ENCODE measurements around the gene CAMKMT.
A peak's percentile ranks its signal among the peaks of the same experiment; 100 is the strongest.

CAMKMT gene

DNA sequence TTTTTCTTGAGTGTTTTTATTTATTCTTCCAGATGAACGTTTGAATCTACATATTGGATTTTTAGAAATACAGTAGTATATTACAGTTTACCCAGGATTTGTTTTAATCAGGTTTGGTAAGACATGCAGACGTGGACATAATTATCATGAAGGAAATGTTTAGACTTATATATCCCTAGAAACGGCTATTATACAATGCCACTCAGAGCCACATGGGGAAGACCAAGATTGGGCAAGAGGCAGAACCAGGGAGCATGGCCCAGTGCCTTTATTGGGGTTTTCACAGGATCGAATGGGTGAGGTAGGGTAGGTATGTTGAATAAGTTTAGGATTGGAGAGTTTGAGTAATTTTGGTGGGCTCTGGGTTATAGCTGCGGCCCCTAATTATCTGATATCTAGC, 212.2 kb downstream of the CAMKMT start:
- Histone ChIP-seq H3K36me3 (ENCODE audit: low read depth) (no peaks in the 10 kb centered on the region), H3K9me3 (ENCODE audit: severe bottlenecking) (no peaks in the 10 kb centered on the region), H3K27ac (ENCODE audit: poor library complexity, severe bottlenecking) (no peak overlapping the region), H3K4me3 (ENCODE audit: severe bottlenecking) (no peak overlapping the region), H3K27me3 (ENCODE audit: insufficient read depth, poor library complexity, severe bottlenecking) (no peaks in the 10 kb centered on the region), H3K4me1 (ENCODE audit: insufficient read depth, poor library complexity, severe bottlenecking) (peaks cover 40% of the 10 kb centered on the region)
- TF ChIP-seq CTCF (IDR thresholded peaks at IDR 0.05; ENCODE audit: poor library complexity, severe bottlenecking): no peak
- no peak for ATAC-seq (ENCODE audit: low read depth)
- DNase-seq (ENCODE audit: low spot score): no peak

- peak; percentile 89 for ATAC-seq (ENCODE audit: low read depth)
- Histone ChIP-seq H3K36me3 (ENCODE audit: low read depth) (no peaks in the 10 kb centered on the region), H3K27ac (ENCODE audit: poor library complexity, severe bottlenecking) (peak overlapping the region; percentile 87), H3K27me3 (ENCODE audit: insufficient read depth, poor library complexity, severe bottlenecking) (no peaks in the 10 kb centered on the region), H3K4me3 (ENCODE audit: severe bottlenecking) (peak overlapping the region; percentile 7), H3K4me1 (ENCODE audit: insufficient read depth, poor library complexity, severe bottlenecking) (peaks cover 35% of the 10 kb centered on the region), H3K9me3 (ENCODE audit: severe bottlenecking) (no peaks in the 10 kb centered on the region)
- DNase-seq (ENCODE audit: low spot score): no peak
- TF ChIP-seq CTCF (IDR thresholded peaks at IDR 0.05; ENCODE audit: poor library complexity, severe bottlenecking): no peak
These were observed 216.8 kb downstream of the CAMKMT start for GRCh38 chr2:44578471-44579093.

- DNase-seq (ENCODE audit: low spot score): no peak
- Histone ChIP-seq H3K4me1 (ENCODE audit: insufficient read depth, poor library complexity, severe bottlenecking) (peaks cover 35% of the 10 kb centered on the region), H3K9me3 (ENCODE audit: severe bottlenecking) (no peaks in the 10 kb centered on the region), H3K4me3 (ENCODE audit: severe bottlenecking) (no peak overlapping the region), H3K27ac (ENCODE audit: poor library complexity, severe bottlenecking) (peak overlapping the region; percentile 87), H3K36me3 (ENCODE audit: low read depth) (no peaks in the 10 kb centered on the region), H3K27me3 (ENCODE audit: insufficient read depth, poor library complexity, severe bottlenecking) (no peaks in the 10 kb centered on the region)
- TF ChIP-seq CTCF (IDR thresholded peaks at IDR 0.05; ENCODE audit: poor library complexity, severe bottlenecking): no peak
- peak; percentile 35; the same call in 1 of the 3 replicates for ATAC-seq (ENCODE audit: low read depth)
These were observed 217.5 kb downstream of the CAMKMT start for GRCh38 chr2:44579115-44579836.

DNA sequence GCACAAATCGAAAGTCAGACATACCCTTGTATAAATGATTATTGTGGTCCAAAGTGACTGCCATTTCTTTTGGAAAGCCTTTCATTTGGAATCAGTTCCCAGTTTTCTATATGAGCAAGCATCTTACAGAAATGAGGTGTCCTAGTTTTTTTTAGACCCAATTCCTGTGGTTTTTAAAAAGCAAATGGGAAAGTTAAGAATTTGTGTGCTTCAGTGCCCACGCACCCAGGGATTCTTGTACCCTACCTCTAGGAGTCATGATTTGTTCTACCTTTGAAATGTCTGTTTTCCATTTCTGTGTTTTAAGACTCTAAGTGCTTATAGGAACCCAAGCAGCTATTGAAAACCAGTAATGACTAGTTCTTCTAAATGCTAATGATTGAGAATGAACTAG, 218.1 kb downstream of the CAMKMT start:
- TF ChIP-seq CTCF (IDR thresholded peaks at IDR 0.05; ENCODE audit: poor library complexity, severe bottlenecking): no peak
- Histone ChIP-seq H3K27ac (ENCODE audit: poor library complexity, severe bottlenecking) (peak overlapping the region; percentile 87), H3K4me3 (ENCODE audit: severe bottlenecking) (no peak overlapping the region), H3K9me3 (ENCODE audit: severe bottlenecking) (no peaks in the 10 kb centered on the region), H3K27me3 (ENCODE audit: insufficient read depth, poor library complexity, severe bottlenecking) (no peaks in the 10 kb centered on the region), H3K4me1 (ENCODE audit: insufficient read depth, poor library complexity, severe bottlenecking) (peaks cover 35% of the 10 kb centered on the region), H3K36me3 (ENCODE audit: low read depth) (no peaks in the 10 kb centered on the region)
- no peak for DNase-seq (ENCODE audit: low spot score)
- ATAC-seq (ENCODE audit: low read depth): no peak

Data from RWPE2 (cell line).